Umbilical cord (tissue), 2 donors: Measurements from ENCODE around the gene ROR2. TPM values are rescaled to one million over a fixed set of nuclear protein-coding genes. Genes with fewer than 3 reads are reported as not detected.

Source experiments
- DNase-seq: peaks from one replicate; pipeline ENCODE4 v3.0.0-alpha.2; 2015; ENCODE audit warnings: low spot score
- total RNA-seq: library from RNA; depleted of rRNA; stranded (reverse); fragments of >200 nt; gene quantifications from one replicate; pipeline ENCODE4 v1.2.3, GENCODE V29; 2014; ENCODE audit warnings: low replicate concordance; ENCODE audit not compliant: insufficient read depth

Gene ROR2
- total RNA-seq, 1 donor from 2014 or later: 44.3 TPM

DNA sequence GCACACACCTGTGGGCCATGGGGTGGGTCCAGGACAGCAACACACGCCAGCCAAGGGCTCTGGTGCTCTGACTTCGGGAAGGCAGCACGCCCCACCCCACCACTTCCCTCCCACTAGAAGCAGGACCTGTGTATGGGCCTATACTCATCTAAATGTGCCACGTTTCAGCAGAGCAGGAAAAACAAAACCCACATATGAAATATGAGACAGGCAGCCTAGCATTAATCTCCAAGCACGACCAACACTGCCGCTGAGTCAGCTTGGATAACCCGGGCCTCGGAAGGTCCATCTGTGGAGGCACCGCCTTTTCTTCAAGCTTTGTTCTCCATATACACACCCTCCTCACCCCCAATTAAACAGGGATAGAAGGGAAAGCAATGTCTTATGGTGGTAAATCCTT is 203.1 kb downstream of the ROR2 start:
- peak; percentile 93 for DNase-seq

DNA sequence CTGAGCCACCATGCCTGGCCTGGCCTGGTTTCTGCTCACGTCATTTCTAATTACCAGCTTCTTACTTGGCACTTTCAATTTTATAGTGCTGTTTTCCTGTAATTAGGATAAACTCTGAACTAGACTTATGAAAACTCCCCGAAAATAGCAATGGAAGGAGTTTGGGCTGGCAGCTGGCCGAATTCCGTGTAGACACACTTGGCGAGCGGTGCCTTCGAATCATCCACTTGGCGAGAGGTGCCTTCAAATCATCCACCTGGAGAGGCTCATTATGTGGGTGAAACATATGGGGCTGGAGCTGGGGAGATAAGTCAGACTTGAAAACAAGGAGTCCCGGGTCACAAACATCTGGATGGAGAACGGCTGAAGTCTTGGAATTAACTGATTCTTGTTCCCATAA is 203.7 kb downstream of the ROR2 start:
- no peak for DNase-seq

DNA sequence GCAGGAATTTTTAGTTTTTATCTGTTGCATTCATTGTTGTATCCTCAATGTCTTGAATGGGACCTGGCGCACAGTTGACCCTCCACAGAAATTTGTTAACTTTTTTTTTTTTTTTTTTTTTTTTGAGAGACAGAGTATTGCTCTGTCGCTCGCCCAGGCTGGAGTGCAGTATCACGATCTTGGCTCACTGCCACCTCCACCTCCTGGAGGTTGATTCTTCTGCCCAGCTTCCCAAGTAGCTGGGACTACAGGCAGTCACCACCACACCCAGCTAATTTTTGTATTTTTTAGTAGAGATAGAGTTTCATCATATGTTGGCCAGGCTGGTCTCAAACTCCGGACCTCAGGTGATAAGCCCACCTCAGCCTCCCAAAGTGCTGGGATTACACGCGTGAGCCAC is 205.9 kb downstream of the ROR2 start:
- no peak for DNase-seq

DNA sequence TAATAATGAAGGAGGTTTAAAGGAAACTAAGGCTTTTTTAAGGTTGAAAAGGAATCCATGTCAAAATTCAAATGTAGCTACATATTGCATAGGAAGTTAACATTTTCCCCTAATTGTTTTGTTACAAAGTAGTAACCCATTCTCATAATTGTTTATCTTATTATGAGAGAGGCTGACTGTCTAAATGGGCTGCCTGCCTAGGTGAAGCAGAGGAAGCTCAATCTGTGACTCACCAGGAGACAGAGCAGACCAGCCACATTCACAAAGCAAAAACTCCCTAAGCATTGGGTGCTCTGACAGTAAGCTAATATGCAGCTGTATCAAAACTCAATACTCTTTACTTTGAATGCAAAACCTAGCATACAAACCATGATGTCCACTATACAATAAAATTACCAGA is 208.5 kb downstream of the ROR2 start:
- DNase-seq: peak; percentile 47

DNA sequence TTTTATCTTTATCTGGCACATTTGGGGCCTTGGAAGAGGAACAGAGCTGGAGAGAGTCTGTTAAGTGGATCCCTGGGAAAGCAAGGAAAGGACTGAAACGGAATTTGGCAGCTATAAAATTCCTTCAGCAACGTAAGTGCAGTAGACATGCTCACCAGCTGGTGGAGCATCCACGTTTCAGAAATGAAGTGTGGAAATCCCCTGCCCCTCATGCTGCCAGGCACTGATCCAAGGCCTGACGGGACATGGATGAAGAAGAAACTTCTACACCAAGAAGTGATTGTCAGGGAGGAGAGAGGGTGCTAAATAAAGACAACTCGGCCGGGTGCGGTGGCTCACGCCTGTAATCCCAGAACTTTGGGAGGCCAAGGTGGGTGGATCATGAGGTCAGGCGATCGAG is 209.3 kb downstream of the ROR2 start:
- DNase-seq: peak; percentile 87

DNA sequence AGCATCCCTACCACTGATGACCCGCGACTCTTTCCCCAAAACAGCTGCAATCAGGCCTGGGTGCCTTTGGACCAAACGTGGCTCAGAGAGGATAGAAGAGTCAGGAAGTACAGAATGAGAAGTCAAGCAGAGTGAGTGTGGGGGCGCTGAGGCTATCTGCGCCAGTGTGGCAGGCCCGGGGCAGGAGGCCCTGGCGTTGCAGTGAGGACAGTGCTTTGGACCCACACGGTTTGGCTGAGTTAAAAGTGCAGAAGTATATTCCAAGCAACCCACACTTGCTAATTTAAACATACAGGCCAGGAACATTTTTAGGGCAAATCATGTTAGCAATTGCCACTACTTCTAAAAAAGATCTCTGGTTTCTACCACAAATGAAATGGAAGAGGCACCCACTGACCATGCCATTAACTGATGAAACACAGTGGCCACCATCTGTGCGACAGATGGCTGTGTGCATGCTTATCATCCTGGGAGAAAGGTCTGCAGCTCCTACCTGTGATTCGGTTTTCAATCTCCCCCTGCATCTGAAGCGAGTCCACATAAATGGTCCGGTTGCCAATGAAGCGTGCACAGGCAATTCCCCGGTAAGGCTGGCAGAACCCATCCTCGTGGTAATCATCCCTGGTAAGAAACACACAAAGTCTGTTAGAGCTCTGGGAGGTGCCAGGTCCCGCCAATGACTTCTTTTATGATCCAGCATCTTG is 213.0 kb downstream of the ROR2 start:
- DNase-seq: no peak

DNA sequence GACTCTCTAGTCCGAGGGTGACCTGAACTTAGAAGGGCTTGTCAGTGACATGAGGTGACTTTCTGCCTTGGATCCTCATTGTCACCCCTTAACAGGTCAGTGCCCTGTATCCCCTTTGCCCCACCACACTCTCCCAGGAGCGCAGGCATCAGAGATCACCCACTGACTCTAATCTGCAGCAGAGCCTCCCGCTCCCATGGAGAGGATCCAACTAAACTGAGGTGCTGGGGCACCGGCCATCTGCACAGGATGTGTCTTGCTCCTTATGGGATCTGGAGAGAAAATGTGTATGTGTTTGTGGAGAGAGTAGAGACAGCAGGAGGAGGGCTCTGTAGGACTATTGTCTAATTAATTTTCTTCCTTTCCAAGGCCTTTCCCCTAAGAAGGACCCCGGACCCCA is 213.7 kb downstream of the ROR2 start:
- no peak for DNase-seq

DNA sequence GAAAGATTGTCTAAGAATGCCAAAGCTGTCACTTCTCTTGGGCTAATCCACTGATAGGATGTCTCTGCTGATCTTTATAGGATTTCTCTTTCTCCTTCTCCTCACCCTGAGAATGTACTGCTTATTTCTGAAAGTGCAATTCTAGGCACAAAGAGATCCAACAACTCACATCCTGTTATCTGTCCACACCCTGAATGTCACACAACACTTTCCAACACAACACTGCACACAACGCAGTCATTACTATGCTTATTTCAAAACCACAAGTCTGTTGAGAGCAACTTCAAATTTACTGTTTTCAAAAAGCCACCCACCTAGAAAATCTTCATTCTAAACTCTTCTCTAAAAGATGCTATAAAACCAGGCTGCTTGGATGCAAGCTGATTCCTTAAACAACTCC is 215.0 kb downstream of the ROR2 start:
- DNase-seq: no peak

DNA sequence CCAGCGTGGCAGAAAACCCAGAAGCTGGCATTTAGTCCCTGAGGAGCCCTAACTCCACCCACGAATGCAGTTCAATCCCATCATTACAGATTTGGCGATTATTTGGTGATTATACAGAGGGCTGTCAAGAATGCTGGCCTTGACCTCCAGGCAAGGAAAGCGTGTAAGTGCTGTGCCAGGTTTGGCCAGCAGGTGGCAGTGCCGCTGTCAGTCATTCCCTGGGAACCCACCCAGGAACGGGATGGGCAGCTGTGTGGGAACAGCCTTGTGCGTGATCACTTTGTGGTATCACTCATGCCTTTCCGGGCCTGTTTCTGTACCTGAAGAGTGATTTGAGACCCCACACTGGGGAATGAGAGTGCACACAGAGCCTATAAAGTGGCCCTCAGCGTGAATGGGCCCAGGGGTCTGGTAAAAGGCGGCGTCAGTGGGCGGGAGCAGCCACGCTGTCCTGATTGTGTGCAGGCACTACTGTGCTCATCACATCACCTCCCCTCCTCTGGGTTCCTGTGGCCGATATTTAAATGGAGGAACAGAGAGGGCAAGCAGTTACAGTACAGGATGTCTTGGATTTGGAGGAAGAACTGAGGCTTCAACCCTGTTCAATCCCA is 215.6 kb downstream of the ROR2 start:
- DNase-seq: peak; percentile 57

DNA sequence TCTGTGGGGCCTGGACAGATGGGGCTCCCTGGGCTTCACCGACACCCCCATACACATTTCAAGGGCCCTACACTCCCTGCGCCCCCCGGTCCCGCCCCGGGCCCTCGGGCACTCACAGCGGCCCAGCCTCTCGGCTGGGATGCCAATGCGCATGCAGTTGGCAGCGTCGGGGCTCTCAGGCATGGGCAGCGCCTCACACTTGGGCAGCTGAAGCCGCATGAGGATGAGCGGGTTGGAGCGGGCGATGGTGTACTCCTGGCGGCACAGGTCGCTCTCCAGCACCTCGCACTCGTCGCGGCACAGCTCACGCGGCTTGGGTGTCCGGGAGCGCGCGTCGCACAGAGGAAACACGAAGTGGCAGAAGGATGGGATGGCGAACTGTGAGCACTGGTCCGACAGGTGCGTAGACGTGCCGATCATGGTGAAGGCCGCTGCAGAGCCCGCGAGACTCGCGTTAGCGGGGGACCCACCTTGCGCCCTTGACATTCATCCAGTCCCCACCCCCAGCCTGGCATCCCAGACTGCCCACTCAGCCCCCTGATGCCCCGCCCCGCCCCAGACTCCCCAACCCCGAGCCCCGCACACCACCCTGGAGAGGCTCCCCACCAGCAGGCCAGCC is 216.9 kb downstream of the ROR2 start:
- DNase-seq: no peak

DNA sequence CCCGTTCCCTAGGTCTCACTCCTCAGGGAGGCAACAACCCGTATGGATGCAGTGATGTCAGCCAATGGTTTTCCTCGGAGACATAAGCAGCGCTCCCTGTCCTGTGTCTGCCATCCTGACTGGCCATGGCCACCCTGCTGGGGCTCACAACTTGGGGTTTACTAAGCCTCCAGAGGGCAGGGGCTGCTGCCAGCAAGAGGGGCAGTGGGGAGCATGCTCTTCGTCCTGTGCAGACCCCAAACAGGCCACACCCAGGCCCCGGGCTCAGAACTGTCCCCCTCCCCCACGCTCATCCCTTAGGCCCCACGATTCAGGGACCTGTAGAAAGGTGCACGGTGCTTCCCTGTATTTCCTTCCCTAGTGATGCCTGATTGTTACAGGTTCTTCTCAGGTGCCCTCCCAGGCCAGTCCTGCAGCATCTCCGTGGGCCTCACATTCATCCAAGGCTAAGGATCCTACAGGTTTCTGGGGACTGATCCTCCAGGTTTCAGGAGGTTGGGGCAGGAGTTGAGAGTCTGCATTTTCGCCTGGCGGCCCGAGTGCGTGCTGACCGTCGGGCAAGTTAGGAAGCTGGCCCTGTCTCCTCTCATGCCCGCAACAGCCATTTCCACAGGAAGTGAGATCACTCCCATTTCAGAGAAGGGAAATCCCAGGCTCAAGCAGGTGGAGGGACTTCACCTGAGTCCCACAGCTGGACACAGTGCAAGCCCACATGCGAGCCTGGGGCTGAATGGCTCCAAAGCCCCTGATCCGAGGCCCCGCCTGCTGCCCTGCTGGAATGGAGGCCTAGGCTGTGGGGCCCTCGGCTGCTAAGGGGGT is 217.6 kb downstream of the ROR2 start:
- DNase-seq: no peak

DNA sequence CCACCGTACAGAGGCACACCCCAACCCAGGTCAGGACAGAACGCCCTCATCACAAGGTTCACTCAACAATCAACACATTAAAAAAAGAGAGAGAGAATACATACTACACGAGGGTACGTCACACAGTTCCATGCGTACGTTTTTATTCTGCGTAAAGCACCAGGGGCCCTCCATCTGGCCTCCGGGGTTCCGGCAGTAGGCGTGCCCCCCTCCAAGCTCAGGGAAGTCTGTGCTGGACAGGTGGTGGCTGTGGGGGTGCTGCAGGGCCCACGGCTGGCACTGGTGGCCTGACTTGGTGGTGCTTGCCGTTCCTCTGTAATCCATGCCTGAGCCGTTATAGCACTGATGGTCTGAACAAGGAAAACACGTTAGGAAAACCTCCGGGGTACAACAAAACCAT is 219.2 kb downstream of the ROR2 start:
- DNase-seq: no peak

DNA sequence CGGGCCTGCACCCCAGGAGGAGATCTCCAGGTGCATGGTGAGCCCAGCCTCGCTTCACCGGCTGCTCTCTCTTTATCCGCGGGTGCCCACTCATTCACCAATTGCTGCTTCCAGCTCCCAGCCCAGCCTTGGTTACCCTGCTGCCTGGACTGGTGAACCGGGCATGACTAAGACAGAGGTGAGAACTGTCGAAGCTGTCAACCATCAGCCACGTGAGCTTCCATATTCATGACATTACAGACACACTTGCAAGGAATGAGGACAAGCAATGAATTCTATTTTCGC is 220.5 kb downstream of the ROR2 start:
- no peak for DNase-seq

DNA sequence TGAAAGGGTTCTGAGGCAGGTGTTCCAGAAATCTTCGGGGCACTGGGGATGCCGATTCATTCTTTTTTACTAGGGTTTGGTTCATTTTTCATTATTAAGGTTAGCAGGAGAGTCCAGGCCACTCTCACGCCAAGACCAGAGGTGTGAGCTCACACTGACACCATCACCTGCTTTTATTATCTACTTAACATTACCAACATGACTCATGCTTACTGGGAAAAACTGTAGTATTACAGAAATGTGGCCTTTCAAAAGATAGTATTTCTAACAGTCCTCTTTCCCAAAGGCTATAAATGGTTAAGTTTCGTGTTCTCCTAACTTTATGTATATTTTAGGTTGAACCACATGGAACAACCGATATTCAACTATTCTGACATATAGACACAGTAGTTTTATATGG is 222.1 kb downstream of the ROR2 start:
- DNase-seq: no peak

DNA sequence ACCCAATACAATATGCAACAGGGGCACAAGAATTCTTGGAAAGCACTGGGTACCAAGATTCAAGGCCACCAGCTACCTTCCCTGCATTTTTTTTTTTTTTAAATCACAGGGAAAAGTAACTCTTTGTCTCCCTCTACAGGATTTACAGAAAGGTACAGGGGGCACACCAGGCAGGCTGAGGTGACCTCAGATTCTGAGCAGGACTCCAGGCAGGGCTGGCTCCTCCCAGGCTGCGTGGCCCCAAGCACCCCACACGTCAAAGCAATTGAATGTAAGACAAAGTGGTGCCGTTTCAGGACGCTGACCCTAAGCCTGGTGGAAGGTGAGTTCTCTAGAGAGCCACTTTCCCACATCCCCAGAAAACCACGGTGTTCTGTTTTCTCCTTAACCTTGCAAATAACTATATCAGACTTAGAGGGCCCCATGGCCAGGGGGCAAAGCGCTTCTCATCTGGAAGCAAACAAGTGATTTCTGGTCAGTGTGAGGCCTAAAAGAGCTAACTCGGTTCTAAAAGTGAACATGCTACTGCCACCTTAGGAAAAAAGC is 222.6 kb downstream of the ROR2 start:
- peak; percentile 43 for DNase-seq

DNA sequence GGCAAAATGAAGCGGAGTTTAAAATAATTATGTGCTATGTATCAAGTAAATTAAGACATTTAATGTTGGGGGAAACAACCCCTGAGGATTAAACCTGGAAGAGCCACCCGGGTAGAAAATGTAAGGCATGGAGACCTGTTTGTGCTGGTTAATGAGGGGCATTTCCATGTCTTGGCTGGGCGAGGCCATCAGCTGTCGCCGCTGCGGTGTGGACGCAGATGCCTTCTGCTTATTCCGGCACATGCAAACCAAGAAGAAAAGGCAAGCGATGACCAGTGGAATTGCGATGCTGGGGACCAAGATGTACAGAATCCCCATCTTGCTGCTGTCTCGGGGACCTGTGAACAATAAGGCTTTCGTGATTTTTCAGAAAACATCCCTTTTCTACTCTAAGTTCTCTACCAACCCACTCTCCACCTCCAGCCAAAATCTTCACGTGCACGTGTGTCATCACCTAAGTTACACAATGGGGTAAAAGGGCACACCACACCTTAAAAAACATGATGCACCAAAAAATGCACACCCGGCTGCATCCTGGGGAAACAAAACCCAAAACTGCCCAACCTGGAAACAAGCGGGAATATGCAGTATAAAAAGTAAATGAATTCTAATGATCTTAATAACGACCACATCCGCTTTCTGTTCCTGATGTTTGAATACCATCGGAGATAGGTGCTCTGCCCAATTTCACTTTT is 223.5 kb downstream of the ROR2 start:
- DNase-seq: no peak

DNA sequence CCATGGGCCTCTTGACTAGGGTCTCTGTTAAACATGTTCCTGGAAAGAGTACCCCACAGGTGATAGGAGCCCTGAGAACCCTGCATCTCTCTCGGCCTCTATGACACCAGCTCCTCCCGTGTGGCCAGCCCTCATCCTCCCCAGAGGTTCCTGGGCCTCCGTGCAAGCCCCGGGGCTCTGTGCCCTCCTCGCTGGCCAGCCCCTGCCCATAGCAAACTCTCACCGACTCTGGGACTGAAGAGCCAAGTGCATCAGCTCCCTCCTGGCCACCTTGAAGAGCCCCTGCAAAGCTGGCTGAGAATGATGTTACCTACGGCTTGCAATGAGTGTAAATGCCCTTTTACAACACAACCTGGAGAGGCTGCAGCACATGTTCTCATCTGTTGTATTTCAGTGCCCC is 224.4 kb downstream of the ROR2 start:
- no peak for DNase-seq

DNA sequence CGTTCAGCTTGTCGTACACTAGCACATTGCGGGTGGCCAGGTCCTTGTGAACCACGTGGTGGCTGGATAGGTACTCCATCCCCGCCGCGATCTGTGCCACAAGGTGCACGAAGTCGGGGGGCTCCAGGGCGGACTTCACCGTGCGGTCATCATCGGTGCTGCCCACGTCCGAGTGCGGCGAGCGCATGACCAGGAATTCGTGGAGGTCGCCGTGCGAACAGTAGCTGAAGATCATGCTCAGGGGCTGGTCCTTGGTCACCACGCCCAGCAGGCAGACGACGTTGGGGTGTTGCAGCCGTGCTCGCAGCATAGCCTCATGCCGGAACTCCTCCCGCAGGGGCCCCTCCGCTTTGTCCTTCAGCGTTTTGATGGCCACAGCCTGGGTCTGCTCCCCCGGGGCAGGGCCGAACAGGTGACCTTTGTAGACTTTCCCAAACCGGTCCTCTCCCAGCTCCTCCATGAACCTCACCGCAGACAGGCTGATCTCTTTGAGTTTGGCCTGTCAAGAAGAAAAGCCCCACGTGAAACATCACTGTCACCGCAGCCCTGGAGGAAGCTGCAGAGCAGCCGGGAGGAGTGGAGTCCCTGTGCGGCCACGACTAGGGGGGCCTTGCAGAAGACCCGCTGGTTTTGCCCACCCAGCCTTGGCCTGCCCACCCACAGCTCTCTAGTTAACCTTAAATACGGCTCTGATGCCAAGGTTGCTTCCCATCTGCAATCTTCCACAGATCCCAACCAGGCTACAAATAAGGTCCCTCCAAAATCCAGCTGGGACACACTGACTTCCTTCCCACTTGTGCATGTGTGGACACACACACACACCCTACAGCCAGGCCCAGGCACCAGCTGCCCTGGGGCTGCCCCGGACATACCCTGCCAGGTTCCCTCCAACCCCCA is 225.2 kb downstream of the ROR2 start:
- no peak for DNase-seq

DNA sequence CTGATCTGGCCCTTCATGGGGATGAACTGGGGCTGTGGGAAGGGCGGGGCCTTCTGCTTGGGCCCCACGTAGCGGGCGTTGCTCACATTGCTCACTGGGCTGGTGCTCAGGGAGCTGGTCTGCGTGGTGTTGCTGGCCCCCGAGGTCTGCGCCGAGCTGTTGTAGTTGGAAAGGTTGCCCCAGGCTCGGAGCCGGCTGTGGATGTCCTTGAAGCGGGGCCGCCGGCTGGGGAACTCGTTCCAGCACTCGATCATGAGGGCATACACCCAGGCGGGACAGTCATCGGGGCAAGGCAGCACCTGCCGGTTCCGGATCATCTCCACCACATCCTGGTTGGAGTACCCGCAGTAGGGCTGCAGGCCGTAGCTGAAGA is 226.0 kb downstream of the ROR2 start:
- no peak for DNase-seq

DNA sequence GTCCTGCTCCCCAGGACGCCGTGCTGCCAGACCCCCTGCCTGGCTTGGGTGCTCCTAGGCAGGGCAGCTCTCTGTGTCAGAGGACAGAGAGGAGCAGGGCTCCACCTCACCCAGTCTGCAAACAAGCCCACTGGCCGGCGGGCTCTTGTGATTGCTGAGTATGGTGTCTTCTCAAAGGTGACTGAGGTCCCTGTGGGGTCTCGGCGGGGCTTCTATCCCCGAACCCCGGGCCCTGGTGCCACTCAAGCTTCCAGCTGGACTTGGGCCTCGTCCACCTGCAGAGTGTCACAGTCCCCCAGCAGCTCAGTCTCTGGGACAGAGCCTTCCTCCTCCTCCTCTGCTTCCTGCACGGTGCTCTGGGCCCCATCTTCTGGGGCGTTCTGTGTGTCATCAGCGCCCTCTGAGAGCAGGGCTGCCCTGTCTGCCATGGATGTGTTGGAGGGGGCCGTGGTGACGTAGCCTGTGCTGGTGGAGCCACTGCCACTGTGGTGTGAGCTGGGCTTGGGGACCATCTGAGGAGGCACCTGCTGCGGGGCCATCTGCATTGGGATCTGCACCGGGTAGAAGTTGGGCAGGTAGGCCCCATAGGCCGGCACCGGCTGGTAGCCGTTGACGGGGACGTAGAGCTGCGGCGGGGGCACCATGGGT is 226.5 kb downstream of the ROR2 start:
- DNase-seq: no peak
